Stimulated activated CD8-positive, alpha-beta memory T cell treated with anti-CD3 and anti-CD28 coated beads, Interleukin-2, amount 100 ng/mL, for 48 hours (primary cell): ENCODE data around the gene KRTAP19-8.

ENCODE experiments used
- DNase-seq, 2 donors: peaks; one replicate each; pipeline ENCODE4 v3.0.0-alpha.2; 2020; ENCODE audit warnings: low read depth in 2 of 2

The KRTAP19-8 gene

GRCh38 chr21:31012133-31013089, 25.9 kb downstream of the KRTAP19-8 start:
- no peak for DNase-seq

DNA sequence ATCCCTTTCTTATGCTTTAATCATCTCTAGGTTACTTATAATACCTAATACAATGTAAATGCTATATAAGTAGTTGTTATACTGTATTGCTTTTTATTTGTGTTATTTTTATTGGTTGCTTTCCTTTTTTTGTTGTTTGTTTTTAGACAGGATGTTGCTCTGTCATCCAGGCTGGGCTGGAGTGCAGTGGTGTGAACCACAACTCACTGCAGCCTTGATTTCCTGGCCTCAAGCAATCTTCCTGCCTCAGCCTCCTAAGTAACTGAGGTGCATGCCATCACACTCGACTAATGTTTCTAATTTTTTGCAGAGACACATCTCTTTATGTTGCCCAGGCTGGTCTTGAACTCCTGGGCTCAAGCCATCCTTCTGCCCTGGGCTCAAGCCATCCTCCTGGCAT, 26.9 kb downstream of the KRTAP19-8 start:
- DNase-seq, result no peak

DNA sequence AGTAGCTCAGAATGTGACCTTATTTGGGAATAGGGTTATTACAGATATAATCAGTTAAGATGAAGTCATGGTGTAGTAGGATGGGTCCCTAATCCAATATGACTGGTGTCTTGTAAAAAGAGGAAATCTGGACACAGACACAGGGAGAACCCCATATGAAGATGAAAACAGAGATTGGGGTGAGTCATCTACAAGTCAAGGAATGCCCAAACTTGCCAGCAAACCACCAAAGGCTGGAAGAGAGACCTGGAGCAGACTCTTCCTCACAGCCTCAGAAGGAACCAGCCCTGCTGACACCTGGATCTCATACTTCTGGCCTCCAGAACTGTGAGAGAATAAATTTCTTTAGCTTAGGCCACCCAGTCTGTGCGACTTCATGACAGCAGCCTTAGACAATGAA, 29.9 kb downstream of the KRTAP19-8 start:
- no peak for DNase-seq

DNA sequence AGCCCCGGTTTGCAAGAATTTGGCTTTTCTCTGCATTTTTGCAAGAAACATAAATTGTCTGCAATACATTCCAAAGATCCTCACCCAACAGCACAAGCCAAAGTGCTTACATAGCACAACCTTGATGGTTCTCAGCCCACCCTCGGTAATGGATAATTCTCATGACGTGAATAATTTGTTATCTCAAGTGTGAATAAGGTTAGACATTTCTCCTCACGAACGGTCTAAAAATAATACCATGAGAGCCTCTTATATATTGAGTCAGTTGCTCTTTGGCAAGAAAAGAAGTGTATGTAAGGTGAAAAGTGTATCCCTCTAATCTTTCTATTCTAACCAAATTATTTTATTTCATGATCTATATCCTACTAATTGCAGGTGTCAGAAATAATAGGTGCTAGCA, 33.3 kb downstream of the KRTAP19-8 start:
- no peak for DNase-seq

GRCh38 chr21:31003471-31003870, 34.8 kb downstream of the KRTAP19-8 start:
- DNase-seq, result no peak

DNA sequence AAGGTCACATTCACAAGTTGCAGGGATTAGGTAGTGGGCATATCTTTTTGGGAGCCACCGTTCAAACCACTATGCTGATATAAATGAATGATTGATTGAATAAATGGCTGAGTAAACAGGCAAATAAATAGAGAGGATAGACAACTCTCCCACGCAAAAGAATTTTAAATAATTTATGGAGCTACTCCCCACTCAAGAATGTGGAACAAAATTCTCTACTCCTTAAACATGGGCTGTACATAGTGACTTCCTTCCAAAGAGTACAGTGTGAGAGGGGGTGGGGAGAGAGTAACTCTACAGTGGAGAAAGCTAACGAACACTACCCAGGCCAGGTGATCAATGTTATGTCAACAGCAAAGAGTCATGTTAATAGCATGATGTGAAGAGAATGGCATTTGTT, 40.7 kb downstream of the KRTAP19-8 start:
- no peak for DNase-seq

- no peak for DNase-seq
These were observed 41.5 kb downstream of the KRTAP19-8 start for GRCh38 chr21:30996728-30997127.

GRCh38 chr21:30994932-30995331, 43.3 kb downstream of the KRTAP19-8 start:
- DNase-seq, result no peak

DNA sequence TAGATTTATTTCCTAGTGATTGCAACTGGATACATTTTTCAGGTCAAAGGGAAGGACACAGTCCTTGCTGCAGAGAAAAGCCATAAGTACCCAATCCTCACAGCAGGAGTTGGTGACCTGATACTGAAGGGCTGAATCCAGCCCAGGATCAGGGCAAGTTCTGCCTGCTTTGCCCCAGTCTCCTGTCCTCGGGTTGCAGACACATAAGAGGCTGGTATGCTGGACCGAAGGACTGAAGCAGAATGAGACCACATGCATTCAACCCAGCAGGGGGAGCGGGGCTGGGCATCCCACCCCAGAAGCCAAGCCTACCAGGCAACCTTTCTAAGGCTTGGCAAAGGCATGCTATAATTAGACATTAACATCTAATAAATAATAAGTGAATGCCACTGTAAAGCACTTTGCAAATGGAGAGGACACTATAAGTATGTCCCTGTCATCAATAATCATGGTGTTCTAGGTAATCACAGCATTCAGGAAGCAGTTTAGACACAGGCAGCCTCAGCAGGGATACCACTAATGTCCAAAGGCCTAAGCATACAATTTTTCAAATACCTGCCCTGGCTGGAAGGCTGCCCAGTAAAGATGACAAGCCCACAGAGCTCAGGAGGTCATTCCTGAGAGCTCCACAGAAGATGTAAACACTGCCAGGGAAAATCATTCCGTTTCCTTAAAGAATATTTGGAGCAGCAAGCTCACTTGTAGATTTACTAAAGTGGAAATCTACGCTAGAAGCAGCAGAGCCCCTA, 47.6 kb downstream of the KRTAP19-8 start:
- no peak for DNase-seq

GRCh38 chr21:30988706-30989105, 49.6 kb downstream of the KRTAP19-8 start:
- no peak for DNase-seq
